ENCODE measurements around the gene PAFAH1B2. TPM values are rescaled to one million over a fixed set of nuclear protein-coding genes. Genes with fewer than 3 reads are reported as not detected.
"Not testable (repeated sequence)": the region's sequence is repeated elsewhere in the genome, so short reads cannot be mapped to it uniquely, and the experiment has no call there.

The PAFAH1B2 gene
- polyA plus RNA-seq, 10 donors = 40.7 to 57.2 (median 48.9) TPM

- DNase-seq = peak in 1 of 3 donors; percentile 22
Observed at GRCh38 chr11:117171404-117172061, 27.4 kb downstream of the PAFAH1B2 start.

GRCh38 chr11:117172724-117173421 lies 28.8 kb downstream of the PAFAH1B2 start:
- DNase-seq = peak in 1 of 3 donors; percentile 12

GRCh38 chr11:117175104-117175503 lies 31.0 kb downstream of the PAFAH1B2 start:
- no peak for DNase-seq

- peak in 1 of 3 donors; percentile 2 for DNase-seq
Observed at GRCh38 chr11:117175781-117176180, 31.7 kb downstream of the PAFAH1B2 start.

- no peak for DNase-seq
Observed at GRCh38 chr11:117176186-117176585, 32.1 kb downstream of the PAFAH1B2 start.

GRCh38 chr11:117177534-117178209 lies 33.6 kb downstream of the PAFAH1B2 start:
- DNase-seq = no peak

GRCh38 chr11:117178210-117179034 lies 34.3 kb downstream of the PAFAH1B2 start, which contains the start of gene SIDT2:
Gene SIDT2 (plus strand): TSS chr11:117178743. CDS start chr11:117179264, 521 bp downstream.
- DNase-seq = peak; percentile 96 to 99 (median 97)

- DNase-seq = peak in 2 of 3 donors; percentile 28 to 70
Observed at GRCh38 chr11:117179048-117179999, 35.2 kb downstream of the PAFAH1B2 start.

GRCh38 chr11:117180020-117180419 lies 35.9 kb downstream of the PAFAH1B2 start:
- DNase-seq = no peak

- DNase-seq = peak in 2 of 3 donors; percentile 34 to 64
Observed at GRCh38 chr11:117180661-117181585, 36.8 kb downstream of the PAFAH1B2 start.

- DNase-seq = no peak
Observed at GRCh38 chr11:117181586-117182550, 37.8 kb downstream of the PAFAH1B2 start.

GRCh38 chr11:117182551-117182935 lies 38.5 kb downstream of the PAFAH1B2 start:
- DNase-seq = no peak

- not testable (repeated sequence) for DNase-seq
Observed at GRCh38 chr11:117183178-117183577, 39.1 kb downstream of the PAFAH1B2 start.

GRCh38 chr11:117183724-117184349 lies 39.8 kb downstream of the PAFAH1B2 start:
- DNase-seq = no peak

GRCh38 chr11:117185736-117186430 lies 41.8 kb downstream of the PAFAH1B2 start:
- no peak for DNase-seq

- DNase-seq = no peak
Observed at GRCh38 chr11:117186431-117186761, 42.3 kb downstream of the PAFAH1B2 start.

GRCh38 chr11:117187007-117187406 lies 42.9 kb downstream of the PAFAH1B2 start:
- DNase-seq = no peak

All from muscle of back (tissue), 11 donors.